Measurements from ENCODE around the gene MBNL1.
A peak's percentile ranks its signal among the peaks of the same experiment; 100 is the strongest.

MBNL1 gene

DNA sequence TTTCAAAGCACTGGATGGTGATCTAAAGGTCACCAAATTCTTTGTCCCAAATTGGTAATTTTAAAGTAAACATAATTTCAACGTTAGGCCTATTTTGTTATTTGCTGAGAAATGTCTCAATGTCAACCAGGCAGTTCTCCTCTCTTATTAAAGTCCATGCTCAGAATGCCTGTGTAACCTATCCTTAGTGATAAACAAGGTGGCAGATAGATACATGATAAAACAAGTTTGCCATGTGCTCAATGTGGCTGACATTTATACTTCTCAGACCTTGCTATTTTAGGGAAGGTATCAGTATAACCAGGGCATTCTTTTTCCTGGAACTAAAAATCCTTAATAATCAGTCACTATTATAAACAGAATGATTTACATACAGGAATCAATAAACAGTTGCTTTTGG, 8.5 kb downstream of the MBNL1 start:
- no peak for DNase-seq

GRCh38 chr3:152278756-152279427, 10.2 kb downstream of the MBNL1 start:
- DNase-seq: no peak

- DNase-seq: no peak
Observed at GRCh38 chr3:152279479-152279878, 10.8 kb downstream of the MBNL1 start.

GRCh38 chr3:152280539-152280938, 11.8 kb downstream of the MBNL1 start:
- no peak for DNase-seq

DNA sequence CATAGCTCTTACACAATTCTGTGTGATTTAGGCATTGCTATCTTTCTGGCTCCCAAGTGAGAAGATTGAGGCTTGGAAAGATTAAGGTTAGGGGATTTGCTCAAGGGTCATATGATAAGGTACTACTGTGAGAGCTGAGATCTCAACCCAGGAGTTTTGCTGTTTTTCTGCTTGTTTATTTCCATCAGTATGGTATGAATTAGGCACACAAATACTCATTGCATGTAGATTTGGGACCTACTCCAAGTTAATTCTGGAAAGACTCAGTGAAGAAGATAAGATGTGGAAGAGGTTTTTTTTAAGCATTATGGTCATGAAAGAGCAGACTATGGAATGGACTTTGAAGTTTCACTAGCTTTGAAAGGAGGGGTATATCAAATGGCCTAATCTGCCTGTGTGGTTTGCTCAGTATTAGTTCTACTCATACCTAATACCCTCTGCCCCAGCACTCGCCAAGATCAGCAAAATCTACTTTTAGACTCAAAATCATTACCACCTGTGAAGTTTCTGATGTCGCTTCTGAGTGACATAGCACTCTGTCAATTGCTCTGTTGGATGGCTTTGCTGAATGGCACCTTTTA, 12.5 kb downstream of the MBNL1 start:
- DNase-seq: no peak

DNA sequence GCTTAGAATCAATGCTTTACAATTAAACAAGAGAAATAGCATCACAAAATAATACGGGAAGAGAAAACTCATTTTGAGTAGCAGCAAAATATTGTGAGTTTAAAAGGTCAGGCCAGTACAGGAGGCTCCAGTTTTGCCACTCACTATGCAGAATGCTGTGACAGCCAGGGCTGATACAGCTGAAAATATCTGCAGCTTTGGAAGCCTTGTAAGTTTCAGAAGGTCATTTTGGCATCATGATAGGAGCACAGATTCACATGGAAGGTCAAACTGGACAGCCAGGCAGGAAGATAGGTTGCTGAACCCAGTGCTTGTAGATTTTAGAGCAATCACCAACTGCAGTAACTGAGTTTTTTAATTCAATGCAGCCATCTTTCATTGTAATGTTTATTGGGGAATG, 14.1 kb downstream of the MBNL1 start:
- DNase-seq: no peak

- DNase-seq: no peak
Observed at GRCh38 chr3:152283492-152284381, 15.0 kb downstream of the MBNL1 start.

DNA sequence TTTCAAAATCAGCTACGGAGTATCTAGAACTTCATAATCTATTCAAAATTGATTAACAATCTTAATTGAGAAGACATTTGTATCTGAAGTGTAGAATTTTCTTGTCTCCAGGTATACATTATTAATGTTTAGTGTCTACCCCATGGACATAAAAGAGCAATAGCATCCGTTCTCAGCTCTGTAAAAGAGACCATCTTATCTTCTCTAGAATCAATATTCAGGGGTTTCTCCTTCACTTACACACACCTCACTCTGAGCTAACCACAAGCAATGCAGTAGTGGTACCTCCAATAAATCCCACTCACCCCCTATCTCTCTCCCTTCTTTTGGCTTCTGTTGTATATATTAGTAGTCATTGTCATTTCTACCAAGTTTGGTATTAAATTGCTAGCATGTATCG, 16.2 kb downstream of the MBNL1 start:
- peak in 1 of 2 donors; percentile 57 for DNase-seq

GRCh38 chr3:152285509-152285908, 16.8 kb downstream of the MBNL1 start:
- DNase-seq: no peak

DNA sequence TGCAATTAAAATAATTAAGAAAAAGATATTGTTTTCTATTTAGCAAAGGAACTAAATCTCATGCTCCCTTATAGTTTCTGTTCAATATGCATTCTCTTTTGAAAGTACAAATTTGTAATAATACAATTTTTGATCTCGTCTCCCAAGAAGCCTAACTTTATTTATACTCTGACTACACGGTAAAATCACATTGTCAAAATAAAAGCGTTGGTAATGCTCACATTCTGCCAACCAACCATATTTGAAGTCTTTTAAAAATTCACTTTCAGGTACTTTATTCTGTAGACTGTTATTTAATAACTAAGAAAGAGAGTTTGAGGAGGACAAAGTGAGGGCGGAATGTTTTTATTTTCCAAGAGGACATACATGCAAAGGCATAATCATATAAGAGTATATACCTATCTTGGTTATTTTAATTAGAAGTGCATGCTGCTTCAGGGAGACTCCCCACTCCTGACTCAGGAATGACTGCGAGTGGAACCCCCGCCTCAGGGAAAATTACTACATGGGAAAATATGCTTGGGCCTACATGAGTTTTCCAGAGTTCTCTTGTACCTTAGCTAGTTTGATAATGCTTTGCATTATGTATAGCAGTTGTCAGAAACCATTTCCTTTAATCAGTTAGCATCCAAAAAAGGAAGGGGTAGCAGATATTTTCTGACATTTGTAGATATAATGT, 19.3 kb downstream of the MBNL1 start:
- DNase-seq: no peak

- DNase-seq: no peak
Observed at GRCh38 chr3:152288681-152289080, 20.0 kb downstream of the MBNL1 start.

- no peak for DNase-seq
Observed at GRCh38 chr3:152289708-152290107, 21.0 kb downstream of the MBNL1 start.

DNA sequence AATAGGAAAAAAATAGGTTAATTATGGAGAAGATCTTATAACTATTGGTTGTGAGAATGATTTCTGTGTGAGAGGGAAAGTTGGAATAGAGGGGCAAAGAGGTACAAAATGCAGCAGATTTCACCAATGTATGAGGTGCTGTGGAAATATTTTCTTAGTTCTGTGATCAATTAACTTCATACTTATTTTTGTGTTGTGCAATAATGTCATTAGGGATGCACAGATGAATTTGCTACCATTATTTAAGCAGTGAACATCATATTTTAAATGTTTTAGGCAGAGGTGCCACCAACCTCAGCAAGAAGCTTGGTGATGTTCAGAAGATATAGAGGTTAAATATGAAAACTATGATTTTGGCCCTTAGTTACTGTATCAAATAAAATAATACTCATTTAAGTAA, 21.6 kb downstream of the MBNL1 start:
- no peak for DNase-seq

DNA sequence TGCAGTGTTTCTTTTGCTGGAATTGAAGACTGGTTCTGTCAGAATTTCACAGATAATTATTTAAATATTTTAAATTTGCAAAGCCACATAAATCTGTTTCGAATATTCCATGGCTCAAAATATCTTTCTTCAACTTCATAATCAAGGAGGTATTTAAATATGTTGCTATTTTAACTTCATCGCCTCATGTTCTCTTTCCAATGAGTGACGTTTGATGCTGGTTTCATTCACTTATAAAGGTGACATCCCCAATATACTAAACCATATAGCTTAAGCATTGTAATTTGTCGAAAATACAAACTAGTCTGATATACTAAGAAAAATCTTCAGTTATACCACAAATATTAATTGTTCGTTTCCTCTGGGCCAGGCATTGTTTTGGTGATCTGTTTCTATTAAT, 22.5 kb downstream of the MBNL1 start:
- no peak for DNase-seq

DNA sequence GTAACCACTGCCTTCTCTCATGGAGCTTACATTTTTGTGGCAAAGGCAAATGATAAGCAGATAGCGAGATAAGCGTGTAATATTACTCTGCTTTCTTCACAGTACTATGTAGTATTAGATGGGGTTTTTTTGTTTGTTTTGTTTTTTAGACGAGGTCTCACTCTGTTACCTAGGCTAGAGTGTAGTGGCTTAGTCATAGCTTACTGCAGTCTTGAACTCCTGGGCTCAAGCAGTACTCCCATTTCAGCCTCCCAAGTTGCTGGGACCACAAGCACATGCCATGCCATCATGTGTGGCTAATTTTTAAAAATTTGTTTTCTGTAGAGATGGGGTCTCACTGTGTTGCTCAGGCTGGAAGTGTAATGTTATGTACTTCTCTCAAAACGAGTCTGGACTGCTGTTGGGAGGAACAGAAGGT, 22.9 kb downstream of the MBNL1 start:
- peak in 1 of 2 donors; percentile 44 for DNase-seq

DNA sequence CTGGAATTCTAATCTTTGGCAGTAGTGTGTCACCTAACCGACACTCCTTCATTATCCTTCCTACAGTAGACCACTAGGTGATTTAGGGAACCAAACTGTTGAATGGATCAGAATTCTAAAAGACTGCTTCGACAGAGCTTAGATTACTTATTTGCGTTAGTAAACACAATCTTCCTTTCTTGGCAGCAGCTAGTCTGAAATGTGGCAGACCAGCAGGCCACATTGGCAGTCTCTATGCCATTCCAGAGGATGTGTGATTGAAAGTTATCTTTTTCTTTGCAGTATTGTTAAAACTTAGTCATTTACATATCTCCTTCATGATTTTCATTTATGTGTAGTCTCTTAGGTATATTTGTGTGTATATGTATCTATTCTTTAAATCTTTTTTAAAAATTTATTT, 23.6 kb downstream of the MBNL1 start:
- DNase-seq: no peak

DNA sequence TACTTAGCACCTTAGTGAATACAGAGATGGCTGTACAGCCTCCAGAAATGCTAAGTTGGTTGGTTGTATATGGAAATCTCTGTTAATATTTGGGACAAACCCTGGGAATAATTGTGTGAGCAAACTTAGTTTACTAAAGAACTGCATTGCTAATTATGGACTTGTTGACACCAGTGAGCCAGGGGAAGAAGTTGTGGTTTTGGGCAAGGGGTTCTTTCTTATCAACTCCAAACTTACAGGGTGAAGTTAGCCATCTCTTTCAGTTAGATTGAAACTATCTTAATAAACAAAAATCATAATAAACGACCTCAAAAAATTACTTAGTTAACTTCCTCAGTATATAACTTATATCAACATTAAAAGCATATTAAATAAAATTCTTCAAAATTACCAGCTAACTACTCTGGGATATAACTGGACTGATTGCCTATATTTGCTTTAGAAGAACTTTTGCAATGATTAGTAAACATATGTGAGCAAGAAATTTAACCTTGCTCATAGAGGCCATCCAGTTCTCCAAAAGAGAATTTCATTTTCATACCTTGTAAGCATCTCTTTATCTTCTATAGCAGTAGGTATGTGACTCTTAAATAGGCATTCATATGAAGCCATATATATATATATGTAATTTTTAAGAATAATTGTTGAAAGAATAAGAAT, 24.7 kb downstream of the MBNL1 start:
- DNase-seq: no peak

- DNase-seq: no peak
Observed at GRCh38 chr3:152295344-152295743, 26.6 kb downstream of the MBNL1 start.

- no peak for DNase-seq
Observed at GRCh38 chr3:152295806-152296205, 27.1 kb downstream of the MBNL1 start.

GRCh38 chr3:152296382-152296781, 27.7 kb downstream of the MBNL1 start:
- no peak for DNase-seq

DNA sequence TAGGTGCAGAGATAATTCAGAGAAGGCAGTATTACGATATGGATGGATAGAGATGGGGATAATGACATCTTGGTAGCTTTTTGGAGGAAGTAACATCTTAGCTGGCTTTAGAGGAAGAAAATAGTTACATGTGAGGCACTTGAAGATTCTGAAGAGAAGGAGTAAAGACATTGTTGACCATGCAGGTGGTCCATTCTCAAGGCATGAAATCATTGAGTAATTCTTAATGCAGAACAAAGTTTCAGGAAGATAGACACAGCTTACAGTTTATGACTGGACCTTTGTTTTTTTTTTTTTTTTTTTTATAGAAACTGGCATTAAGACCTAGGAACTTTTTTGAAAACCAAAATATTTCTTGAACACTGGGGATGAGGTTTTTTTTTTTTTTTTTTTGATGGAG, 28.2 kb downstream of the MBNL1 start:
- no peak for DNase-seq

- peak; percentile 71 to 87 for DNase-seq
Observed at GRCh38 chr3:152298393-152299248, 29.9 kb downstream of the MBNL1 start.
